Fibroblast of mammary gland (primary cell): ENCODE measurements around the gene FRRS1L.

Experiments used
- DNase-seq: peaks from one replicate; pipeline ENCODE4 v3.0.0-alpha.2; 2010; ENCODE audit warnings: low read depth
- H3K4me3 ChIP-seq: 2 replicates; pipeline ENCODE4 v1.5.1; 2011; ENCODE audit warnings: low read depth, mild to moderate bottlenecking, low read length, moderate library complexity; ENCODE audit not compliant: control insufficient read depth
- TF ChIP-seq, protein P1 (sequence below): conservative IDR thresholded peaks from 2 replicates; pipeline ENCODE4 v1.5.1; 2011; ENCODE audit warnings: low read depth, low read length, inconsistent platforms; ENCODE audit not compliant: control insufficient read depth, insufficient read depth

Gene FRRS1L

DNA sequence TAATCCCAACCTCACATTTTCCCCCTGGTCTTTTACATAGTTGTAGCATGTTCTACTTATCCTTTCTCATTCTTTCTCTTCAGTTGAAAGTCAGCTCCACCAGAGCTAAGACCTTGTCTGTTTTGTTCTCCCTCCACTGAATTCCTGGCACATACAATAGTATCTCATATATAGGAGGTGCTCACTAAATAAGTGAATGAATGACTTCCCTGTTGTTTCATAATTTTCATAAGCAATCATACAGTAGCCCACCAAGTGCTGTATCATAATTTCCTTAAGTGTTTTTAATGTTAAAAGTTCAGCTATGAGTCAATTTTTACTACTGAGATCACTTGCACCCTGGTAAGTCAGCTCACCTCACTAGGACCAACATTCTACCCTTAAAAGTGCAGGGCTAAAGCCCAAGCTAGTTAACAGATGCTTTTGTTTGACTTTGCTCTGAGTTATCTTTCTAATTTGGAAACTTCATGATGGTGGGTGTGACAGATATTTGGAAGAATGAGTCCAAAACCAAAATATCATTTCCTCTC lies 74.9 kb downstream of the FRRS1L start:
- TF ChIP-seq, protein P1, sequence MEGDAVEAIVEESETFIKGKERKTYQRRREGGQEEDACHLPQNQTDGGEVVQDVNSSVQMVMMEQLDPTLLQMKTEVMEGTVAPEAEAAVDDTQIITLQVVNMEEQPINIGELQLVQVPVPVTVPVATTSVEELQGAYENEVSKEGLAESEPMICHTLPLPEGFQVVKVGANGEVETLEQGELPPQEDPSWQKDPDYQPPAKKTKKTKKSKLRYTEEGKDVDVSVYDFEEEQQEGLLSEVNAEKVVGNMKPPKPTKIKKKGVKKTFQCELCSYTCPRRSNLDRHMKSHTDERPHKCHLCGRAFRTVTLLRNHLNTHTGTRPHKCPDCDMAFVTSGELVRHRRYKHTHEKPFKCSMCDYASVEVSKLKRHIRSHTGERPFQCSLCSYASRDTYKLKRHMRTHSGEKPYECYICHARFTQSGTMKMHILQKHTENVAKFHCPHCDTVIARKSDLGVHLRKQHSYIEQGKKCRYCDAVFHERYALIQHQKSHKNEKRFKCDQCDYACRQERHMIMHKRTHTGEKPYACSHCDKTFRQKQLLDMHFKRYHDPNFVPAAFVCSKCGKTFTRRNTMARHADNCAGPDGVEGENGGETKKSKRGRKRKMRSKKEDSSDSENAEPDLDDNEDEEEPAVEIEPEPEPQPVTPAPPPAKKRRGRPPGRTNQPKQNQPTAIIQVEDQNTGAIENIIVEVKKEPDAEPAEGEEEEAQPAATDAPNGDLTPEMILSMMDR = no peak
- H3K4me3 ChIP-seq = no peak overlapping the region
- no peak for DNase-seq

DNA sequence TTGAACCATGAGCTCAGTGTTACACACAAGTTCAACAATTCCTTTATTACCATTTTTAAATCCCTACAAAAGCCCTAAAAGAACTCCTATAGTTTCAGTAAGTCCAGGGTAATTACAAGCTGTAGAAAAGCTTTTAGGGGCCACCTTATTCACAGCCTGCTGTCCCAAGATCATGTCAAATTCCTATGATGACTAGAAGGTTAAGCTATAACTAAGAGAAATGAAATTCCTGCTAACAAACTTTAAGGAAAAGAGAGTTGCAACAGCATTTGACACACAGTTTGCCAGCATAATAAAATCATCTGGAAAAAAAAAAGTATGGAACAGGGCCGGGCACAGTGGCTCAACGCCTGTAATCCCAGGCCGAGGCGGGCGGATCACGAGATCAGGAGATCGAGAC lies 78.8 kb downstream of the FRRS1L start:
- H3K4me3 ChIP-seq = no peak overlapping the region
- TF ChIP-seq, protein P1 = no peak
- DNase-seq = peak; percentile 26

DNA sequence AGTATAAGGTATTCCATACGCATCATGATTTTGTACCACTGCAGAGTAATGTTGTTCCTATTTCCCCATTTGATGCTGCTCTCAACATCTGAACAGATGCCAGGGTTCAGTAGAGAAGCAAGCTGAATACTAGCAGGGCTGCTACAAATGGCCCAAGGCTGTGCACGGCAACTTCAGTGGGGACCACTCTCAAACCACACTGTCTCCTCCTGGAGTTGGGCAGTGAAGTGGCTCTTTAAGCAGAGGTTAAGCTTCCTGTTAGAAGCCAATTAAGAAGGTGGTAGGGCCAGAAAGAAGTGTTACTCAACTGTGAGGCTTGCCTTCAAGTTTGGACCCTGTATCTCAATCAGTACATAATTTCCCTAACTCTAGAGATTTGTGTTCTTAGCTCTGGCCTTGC lies 79.3 kb downstream of the FRRS1L start:
- TF ChIP-seq, protein P1 = no peak
- DNase-seq = no peak
- H3K4me3 ChIP-seq = no peak overlapping the region

DNA sequence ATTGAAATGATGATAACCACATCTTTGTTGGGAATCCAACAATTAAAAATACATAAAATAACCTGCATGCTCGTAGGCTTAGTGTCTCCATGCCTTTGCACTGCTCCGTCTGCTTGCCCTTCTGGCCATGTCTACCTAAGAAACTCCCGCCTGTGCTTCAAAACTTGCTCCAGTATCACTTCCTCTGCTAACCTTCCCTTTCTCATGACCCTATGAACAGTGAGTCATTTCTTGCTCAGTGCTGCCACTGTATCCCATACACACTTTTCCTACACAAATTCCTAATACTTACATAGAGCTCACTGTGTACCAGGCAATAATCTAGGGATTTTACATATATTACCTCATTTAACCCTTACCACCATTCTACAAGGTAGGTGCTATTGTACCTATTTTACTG lies 80.8 kb downstream of the FRRS1L start:
- TF ChIP-seq, protein P1 = peak; percentile 3
- no peak overlapping the region for H3K4me3 ChIP-seq
- DNase-seq = peak; percentile 48

DNA sequence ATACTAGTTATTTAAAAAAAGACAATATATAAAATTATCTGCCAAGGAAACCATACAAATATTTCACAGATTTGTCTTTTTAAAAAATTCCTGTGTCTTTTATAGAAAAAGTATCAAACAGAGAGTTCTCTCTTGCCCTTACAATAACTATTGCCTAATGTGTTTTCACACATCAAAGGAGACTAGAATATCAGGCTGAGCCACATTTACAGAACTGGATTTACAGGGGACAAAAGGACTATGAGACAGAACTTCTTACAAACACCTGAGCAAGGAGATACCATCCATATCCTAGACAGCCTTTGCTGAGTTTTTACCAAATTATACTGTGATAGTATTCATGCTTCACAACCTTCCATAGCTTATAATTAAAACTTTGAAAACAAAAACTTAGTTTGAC lies 81.5 kb downstream of the FRRS1L start:
- DNase-seq = no peak
- H3K4me3 ChIP-seq = no peak overlapping the region
- TF ChIP-seq, protein P1 = no peak

DNA sequence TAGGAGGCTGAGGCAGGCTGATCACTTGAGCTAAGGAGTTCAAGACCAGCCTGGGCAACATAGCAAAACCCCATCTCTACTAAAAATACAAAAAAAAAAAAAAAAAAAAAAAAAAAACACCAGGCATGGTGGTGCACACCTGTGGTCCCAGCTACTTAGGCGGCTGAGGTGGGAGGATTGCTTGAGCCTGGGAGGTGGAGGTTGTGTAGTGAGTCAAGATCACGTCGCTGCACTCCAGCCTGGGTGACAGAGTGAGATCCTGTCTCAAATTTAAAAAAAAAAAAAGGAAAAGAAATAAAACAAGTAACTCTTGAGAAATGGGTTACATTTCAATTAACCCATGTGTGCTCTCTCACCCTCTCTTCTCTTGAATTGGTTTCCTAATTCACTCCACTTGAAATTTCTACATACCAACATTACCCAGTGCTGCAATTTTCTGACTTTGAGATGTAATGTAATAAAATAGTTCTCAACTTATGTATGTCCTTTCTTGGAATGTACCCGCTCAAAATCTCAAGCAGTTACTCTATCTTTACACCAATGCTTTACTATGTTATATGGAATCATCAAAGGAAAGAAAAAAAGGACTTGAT lies 83.1 kb downstream of the FRRS1L start:
- no peak for DNase-seq
- no peak overlapping the region for H3K4me3 ChIP-seq
- TF ChIP-seq, protein P1 = no peak
